Measurements from ENCODE around the gene SND1.
A peak's percentile ranks its signal among the peaks of the same experiment; 100 is the strongest.

The SND1 gene

DNA sequence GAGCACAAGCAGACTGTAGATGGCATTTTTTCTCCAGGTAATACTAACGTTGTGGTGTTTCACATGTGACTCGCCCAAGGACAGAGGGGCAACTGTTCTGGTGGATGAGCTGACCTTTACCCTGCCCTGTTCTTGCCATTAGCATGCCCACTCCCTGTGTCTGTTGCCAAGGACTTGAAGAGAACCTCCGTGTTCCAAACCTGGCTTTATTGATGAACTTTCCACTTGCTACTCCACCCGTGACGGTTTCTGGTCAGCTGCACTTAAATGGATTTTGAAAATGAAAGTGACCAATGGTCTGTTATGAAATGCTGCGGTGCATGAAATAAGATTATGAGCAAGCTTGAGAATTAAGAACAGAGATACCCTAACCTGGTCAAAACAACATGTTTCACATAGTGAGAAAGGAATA is 348.9 kb downstream of the SND1 start:
- no peak overlapping the region for H3K27ac ChIP-seq (replicated peaks)
- no peak overlapping the region for H3K4me3 ChIP-seq (replicated peaks; ENCODE audit: insufficient read depth, low read length)
- DNase-seq (ENCODE audit: low read depth in 1 of 2, low spot score in 1 of 2), result no peak
- TF ChIP-seq, protein P1, sequence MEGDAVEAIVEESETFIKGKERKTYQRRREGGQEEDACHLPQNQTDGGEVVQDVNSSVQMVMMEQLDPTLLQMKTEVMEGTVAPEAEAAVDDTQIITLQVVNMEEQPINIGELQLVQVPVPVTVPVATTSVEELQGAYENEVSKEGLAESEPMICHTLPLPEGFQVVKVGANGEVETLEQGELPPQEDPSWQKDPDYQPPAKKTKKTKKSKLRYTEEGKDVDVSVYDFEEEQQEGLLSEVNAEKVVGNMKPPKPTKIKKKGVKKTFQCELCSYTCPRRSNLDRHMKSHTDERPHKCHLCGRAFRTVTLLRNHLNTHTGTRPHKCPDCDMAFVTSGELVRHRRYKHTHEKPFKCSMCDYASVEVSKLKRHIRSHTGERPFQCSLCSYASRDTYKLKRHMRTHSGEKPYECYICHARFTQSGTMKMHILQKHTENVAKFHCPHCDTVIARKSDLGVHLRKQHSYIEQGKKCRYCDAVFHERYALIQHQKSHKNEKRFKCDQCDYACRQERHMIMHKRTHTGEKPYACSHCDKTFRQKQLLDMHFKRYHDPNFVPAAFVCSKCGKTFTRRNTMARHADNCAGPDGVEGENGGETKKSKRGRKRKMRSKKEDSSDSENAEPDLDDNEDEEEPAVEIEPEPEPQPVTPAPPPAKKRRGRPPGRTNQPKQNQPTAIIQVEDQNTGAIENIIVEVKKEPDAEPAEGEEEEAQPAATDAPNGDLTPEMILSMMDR (IDR thresholded peaks at IDR 0.05; ENCODE audit: insufficient read depth, low read length), result no peak
- TF ChIP-seq POLR2AphosphoS5 (IDR thresholded peaks at IDR 0.05; ENCODE audit: low read depth) (no peak), GABPA (IDR thresholded peaks at IDR 0.05; ENCODE audit: low read depth) (no peak), SPI1 (IDR thresholded peaks at IDR 0.05; ENCODE audit: borderline replicate concordance, low read depth) (no peak)
- TF ChIP-seq, protein P2, sequence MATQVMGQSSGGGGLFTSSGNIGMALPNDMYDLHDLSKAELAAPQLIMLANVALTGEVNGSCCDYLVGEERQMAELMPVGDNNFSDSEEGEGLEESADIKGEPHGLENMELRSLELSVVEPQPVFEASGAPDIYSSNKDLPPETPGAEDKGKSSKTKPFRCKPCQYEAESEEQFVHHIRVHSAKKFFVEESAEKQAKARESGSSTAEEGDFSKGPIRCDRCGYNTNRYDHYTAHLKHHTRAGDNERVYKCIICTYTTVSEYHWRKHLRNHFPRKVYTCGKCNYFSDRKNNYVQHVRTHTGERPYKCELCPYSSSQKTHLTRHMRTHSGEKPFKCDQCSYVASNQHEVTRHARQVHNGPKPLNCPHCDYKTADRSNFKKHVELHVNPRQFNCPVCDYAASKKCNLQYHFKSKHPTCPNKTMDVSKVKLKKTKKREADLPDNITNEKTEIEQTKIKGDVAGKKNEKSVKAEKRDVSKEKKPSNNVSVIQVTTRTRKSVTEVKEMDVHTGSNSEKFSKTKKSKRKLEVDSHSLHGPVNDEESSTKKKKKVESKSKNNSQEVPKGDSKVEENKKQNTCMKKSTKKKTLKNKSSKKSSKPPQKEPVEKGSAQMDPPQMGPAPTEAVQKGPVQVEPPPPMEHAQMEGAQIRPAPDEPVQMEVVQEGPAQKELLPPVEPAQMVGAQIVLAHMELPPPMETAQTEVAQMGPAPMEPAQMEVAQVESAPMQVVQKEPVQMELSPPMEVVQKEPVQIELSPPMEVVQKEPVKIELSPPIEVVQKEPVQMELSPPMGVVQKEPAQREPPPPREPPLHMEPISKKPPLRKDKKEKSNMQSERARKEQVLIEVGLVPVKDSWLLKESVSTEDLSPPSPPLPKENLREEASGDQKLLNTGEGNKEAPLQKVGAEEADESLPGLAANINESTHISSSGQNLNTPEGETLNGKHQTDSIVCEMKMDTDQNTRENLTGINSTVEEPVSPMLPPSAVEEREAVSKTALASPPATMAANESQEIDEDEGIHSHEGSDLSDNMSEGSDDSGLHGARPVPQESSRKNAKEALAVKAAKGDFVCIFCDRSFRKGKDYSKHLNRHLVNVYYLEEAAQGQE (IDR thresholded peaks at IDR 0.05; ENCODE audit: insufficient replicate concordance, low read depth), result no peak
- H3K27me3 ChIP-seq (ENCODE audit: insufficient read depth, poor library complexity, severe bottlenecking), result no peaks in the 10 kb centered on the region

DNA sequence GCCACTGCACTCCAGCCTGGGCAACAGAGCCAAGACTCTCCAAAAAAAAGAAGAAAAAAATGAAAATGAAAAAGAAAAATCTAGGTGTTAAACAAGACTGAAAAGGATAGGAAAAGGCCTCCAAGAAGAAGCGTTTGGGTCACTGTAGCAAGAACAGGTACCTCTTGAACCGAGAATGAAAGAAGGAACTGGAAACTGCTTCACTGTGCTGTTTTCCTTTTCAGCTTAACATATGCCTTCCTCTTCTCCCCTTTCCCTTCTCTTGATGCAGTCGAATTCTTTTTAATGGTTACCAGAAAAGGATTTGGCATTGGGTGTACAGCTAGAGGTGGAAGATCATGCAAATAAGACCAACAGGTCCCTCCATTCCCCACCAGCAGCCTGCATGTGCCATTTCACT is 351.2 kb downstream of the SND1 start:
- no peak for DNase-seq (ENCODE audit: low read depth in 1 of 2, low spot score in 1 of 2)
- no peaks in the 10 kb centered on the region for H3K27me3 ChIP-seq (ENCODE audit: insufficient read depth, poor library complexity, severe bottlenecking)
- H3K27ac ChIP-seq (replicated peaks), result no peak overlapping the region
- TF ChIP-seq POLR2AphosphoS5 (IDR thresholded peaks at IDR 0.05; ENCODE audit: low read depth), result no peak
- TF ChIP-seq GABPA (IDR thresholded peaks at IDR 0.05; ENCODE audit: low read depth), result no peak
- TF ChIP-seq, protein P2 (IDR thresholded peaks at IDR 0.05; ENCODE audit: insufficient replicate concordance, low read depth), result no peak
- TF ChIP-seq SPI1 (IDR thresholded peaks at IDR 0.05; ENCODE audit: borderline replicate concordance, low read depth), result no peak
- TF ChIP-seq, protein P1 (IDR thresholded peaks at IDR 0.05; ENCODE audit: insufficient read depth, low read length), result no peak
- no peak overlapping the region for H3K4me3 ChIP-seq (replicated peaks; ENCODE audit: insufficient read depth, low read length)

DNA sequence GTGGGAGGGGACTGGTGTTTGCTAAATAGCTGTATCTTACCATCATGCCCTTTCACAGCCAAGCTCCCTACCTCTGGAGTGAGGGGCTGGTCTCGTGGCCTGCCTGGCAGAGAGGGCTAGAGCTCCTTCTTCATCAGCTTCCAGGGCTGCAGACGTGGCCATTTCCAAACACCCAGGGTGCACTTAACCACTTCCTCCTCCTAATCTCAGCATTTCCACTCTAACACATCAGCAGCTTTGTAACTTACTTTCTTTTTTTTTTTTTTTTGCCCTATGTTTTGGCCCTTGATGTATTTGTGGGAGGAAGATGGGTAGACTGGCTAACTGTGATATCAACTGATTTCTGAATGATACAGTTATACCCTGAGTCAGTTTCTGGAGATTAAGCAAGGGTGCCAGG is 351.8 kb downstream of the SND1 start:
- H3K4me3 ChIP-seq (replicated peaks; ENCODE audit: insufficient read depth, low read length), result no peak overlapping the region
- no peak for TF ChIP-seq GABPA (IDR thresholded peaks at IDR 0.05; ENCODE audit: low read depth)
- TF ChIP-seq, protein P1 (IDR thresholded peaks at IDR 0.05; ENCODE audit: insufficient read depth, low read length), result no peak
- TF ChIP-seq, protein P2 (IDR thresholded peaks at IDR 0.05; ENCODE audit: insufficient replicate concordance, low read depth), result no peak
- TF ChIP-seq POLR2AphosphoS5 (IDR thresholded peaks at IDR 0.05; ENCODE audit: low read depth), result no peak
- peak; percentile 54; the same call in 1 of the 2 replicates for TF ChIP-seq SPI1 (IDR thresholded peaks at IDR 0.05; ENCODE audit: borderline replicate concordance, low read depth)
- DNase-seq (ENCODE audit: low read depth in 1 of 2, low spot score in 1 of 2), result peak in 1 of 2 experiments; percentile 22
- no peak overlapping the region for H3K27ac ChIP-seq (replicated peaks)
- no peaks in the 10 kb centered on the region for H3K27me3 ChIP-seq (ENCODE audit: insufficient read depth, poor library complexity, severe bottlenecking)

All from HL-60 (cell line).